HG03039 (cell line): ENCODE measurements around the gene CLP1.
"Not testable (repeated sequence)": the region's sequence is repeated elsewhere in the genome, so short reads cannot be mapped to it uniquely, and the experiment has no call there.

Experiments
- ATAC-seq: cut with Tn5 transposase; IDR thresholded peaks from one replicate; pipeline ENCODE4 v1.9.1; 2021; ENCODE audit warnings: mild to moderate bottlenecking, moderate library complexity; ENCODE audit not compliant: unreplicated experiment

Gene CLP1

GRCh38 chr11:57640068-57640800, 17.3 kb upstream of the CLP1 start:
- no peak for ATAC-seq

- ATAC-seq = no peak
Measured at GRCh38 chr11:57641011-57641807, 16.4 kb upstream of the CLP1 start.

- no peak for ATAC-seq
Measured at GRCh38 chr11:57643802-57644201, 13.8 kb upstream of the CLP1 start.

- ATAC-seq = peak; percentile 45
Measured at GRCh38 chr11:57644748-57645688, 12.5 kb upstream of the CLP1 start.

GRCh38 chr11:57645689-57646085, 11.9 kb upstream of the CLP1 start:
- ATAC-seq = no peak

GRCh38 chr11:57646194-57646798, 11.3 kb upstream of the CLP1 start:
- no peak for ATAC-seq

- ATAC-seq = no peak
Measured at GRCh38 chr11:57646799-57647303, 10.7 kb upstream of the CLP1 start.

GRCh38 chr11:57647372-57647771, 10.2 kb upstream of the CLP1 start:
- no peak for ATAC-seq

- no peak for ATAC-seq
Measured at GRCh38 chr11:57647960-57648800, 9.4 kb upstream of the CLP1 start.

GRCh38 chr11:57648801-57649735, 8.5 kb upstream of the CLP1 start:
- ATAC-seq = no peak

- no peak for ATAC-seq
Measured at GRCh38 chr11:57649826-57650738, 7.5 kb upstream of the CLP1 start, which contains the start of gene YPEL4. TSS of gene YPEL4 (minus strand) at chr11:57649912. CDS start at chr11:57647107, 2,805 bp downstream.

- no peak for ATAC-seq
Measured at GRCh38 chr11:57650739-57651090, 6.8 kb upstream of the CLP1 start.

- no peak for ATAC-seq
Measured at GRCh38 chr11:57651408-57651807, 6.2 kb upstream of the CLP1 start.

GRCh38 chr11:57652230-57652629, 5.3 kb upstream of the CLP1 start:
- ATAC-seq = not testable (repeated sequence)

GRCh38 chr11:57652662-57653061, 4.9 kb upstream of the CLP1 start:
- ATAC-seq = no peak

GRCh38 chr11:57653163-57653562, 4.4 kb upstream of the CLP1 start:
- ATAC-seq = no peak

GRCh38 chr11:57656885-57657193, 723 bp upstream of the CLP1 start:
- ATAC-seq = no peak

- no peak for ATAC-seq
Measured at GRCh38 chr11:57658023-57658361, 430 bp downstream of the CLP1 start.
